ENCODE results near the gene VWA8. TPM values are rescaled to one million over a fixed set of nuclear protein-coding genes. Genes with fewer than 3 reads are reported as not detected.
"Not testable (repeated sequence)": the region's sequence is repeated elsewhere in the genome, so short reads cannot be mapped to it uniquely, and the experiment has no call there.

VWA8 gene
- total RNA-seq, 1 donor from 2014 or later = 21.4 TPM

DNA sequence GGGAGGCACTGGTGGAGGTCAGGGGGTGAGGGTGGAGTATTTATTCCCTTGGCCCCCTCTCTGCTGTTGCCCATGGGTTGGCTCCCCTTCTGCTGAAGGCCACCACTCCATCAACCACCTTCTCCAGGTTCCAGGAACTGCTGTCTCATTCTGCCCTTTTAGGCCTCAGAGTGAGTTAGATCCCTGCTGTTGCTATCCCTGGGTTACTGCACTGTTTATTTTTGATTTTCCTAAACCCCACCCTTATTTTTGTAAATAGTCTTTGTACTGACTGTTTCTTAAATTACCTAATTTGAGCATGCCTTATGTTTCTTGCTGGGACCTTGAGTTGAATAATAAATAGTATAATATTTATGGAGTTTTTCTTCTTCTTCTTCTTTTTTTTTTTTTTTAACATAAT, 370.8 kb downstream of the VWA8 start:
- intact Hi-C loops (cut with DNase I) = no loop called here
- ATAC-seq (peak; percentile 34), DNase-seq (ENCODE audit: low spot score) (no peak)

DNA sequence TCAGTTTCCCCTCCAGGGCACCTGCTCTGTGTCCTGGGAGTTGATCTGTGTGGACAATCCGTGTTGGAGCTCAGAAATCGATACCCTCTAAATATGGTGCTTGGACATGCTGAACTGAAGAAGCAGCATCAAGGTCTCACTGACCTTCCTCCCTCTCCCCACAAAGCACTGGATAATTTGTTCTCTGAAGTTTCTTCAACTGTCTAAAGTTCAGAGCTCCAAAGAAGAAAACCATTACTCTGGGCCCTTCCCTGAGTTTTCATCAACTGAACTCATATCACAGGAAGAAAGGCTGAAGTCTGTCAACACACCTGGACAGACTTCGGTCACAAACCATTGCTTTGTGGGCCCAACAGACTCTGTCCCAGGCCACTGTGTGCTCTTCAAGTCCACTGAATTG, 371.5 kb downstream of the VWA8 start:
- DNase-seq (ENCODE audit: low spot score) (no peak), ATAC-seq (no peak)
- intact Hi-C loops (cut with DNase I) = no loop called here

- intact Hi-C loops (cut with DNase I) = no loop called here
Observed at GRCh38 chr13:41588899-41589298, 372.0 kb downstream of the VWA8 start.

GRCh38 chr13:41588448-41588847, 372.5 kb downstream of the VWA8 start:
- ATAC-seq (no peak), DNase-seq (ENCODE audit: low spot score) (no peak)
- intact Hi-C loops (cut with DNase I) = no loop called here

More at GRCh38 chr13:41588899-41589298, 372.0 kb downstream of the VWA8 start:
- DNase-seq (ENCODE audit: low spot score) = no peak
- no peak for ATAC-seq

GRCh38 chr13:41587490-41587889, 373.4 kb downstream of the VWA8 start:
- intact Hi-C loops (cut with DNase I) = no loop called here
- no peak for ATAC-seq

DNA sequence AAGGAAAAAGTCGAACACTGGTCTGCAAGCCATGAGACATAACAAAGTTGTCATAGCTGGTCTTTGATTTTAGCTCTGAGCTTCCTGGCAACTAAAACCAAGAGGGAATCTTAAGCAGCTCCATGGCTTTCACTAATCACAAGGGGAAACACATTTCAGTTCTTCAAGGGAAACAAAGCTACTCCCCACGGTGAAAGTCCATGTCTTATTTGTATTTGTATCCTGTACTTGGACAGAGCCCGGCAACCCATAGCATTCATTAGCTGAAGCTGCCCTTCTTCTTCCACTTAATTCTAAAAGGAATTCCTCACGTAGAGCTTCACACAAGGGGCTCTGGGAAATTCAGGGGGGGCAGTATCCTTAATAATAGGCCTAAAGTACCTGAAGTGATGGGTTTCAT, 374.7 kb downstream of the VWA8 start:
- intact Hi-C loops (cut with DNase I) = no loop called here
- ATAC-seq = no peak
- no peak for DNase-seq (ENCODE audit: low spot score)

More at GRCh38 chr13:41587490-41587889, 373.4 kb downstream of the VWA8 start:
- DNase-seq (ENCODE audit: low spot score) = no peak

- intact Hi-C loops (cut with DNase I) = no loop called here
- DNase-seq (ENCODE audit: low spot score) (peak; percentile 70), ATAC-seq (peak; percentile 90)
Observed at GRCh38 chr13:41582027-41582463, 378.9 kb downstream of the VWA8 start.

- intact Hi-C loops (cut with DNase I) = no loop called here
- ATAC-seq (no peak), DNase-seq (ENCODE audit: low spot score) (no peak)
Observed at GRCh38 chr13:41580345-41580744, 380.6 kb downstream of the VWA8 start.

GRCh38 chr13:41579881-41580280, 381.0 kb downstream of the VWA8 start:
- ATAC-seq (no peak), DNase-seq (ENCODE audit: low spot score) (no peak)
- intact Hi-C loops (cut with DNase I) = no loop called here

DNA sequence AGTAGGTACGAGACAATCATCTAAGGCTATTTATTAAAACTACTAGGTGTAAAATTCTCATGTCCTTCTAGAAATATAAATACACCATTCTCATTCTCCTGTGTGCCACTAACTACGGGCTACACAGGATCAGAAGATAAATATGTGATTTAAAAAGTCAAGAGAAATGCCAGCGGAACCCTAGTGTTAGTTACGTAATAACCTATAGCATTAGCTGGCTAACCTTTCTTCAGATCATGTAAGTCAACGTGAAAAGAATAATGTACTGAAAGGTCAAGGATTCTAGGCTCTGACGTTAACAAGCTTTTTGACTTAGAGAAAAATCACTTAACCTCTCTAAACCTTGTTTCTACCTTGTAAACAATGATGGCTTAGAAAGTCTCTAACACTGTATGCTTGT, 381.7 kb downstream of the VWA8 start:
- intact Hi-C loops (cut with DNase I) = no loop called here
- ATAC-seq = no peak
- DNase-seq (ENCODE audit: low spot score) = no peak

GRCh38 chr13:41578371-41578770, 382.5 kb downstream of the VWA8 start:
- DNase-seq (ENCODE audit: low spot score) = no peak
- intact Hi-C loops (cut with DNase I) = no loop called here
- ATAC-seq = no peak

GRCh38 chr13:41577436-41577835, 383.5 kb downstream of the VWA8 start:
- DNase-seq (ENCODE audit: low spot score) (peak; percentile 63), ATAC-seq (peak; percentile 92)
- intact Hi-C loops (cut with DNase I) = no loop called here

- DNase-seq (ENCODE audit: low spot score); intact Hi-C loops (cut with DNase I); ATAC-seq: not testable (repeated sequence)
Observed at GRCh38 chr13:41573640-41574039, 387.3 kb downstream of the VWA8 start.

- DNase-seq (ENCODE audit: low spot score); ATAC-seq; intact Hi-C loops (cut with DNase I): not testable (repeated sequence)
Observed at GRCh38 chr13:41571817-41572340, 389.0 kb downstream of the VWA8 start.

- intact Hi-C loops (cut with DNase I) = no loop called here
- DNase-seq (ENCODE audit: low spot score) = no peak
- ATAC-seq = peak; percentile 62
Observed at GRCh38 chr13:41568972-41569351, 391.9 kb downstream of the VWA8 start.

- DNase-seq (ENCODE audit: low spot score) = no peak
- intact Hi-C loops (cut with DNase I) = no loop called here
- peak; percentile 70 for ATAC-seq
Observed at GRCh38 chr13:41568143-41568971, 392.6 kb downstream of the VWA8 start.

DNA sequence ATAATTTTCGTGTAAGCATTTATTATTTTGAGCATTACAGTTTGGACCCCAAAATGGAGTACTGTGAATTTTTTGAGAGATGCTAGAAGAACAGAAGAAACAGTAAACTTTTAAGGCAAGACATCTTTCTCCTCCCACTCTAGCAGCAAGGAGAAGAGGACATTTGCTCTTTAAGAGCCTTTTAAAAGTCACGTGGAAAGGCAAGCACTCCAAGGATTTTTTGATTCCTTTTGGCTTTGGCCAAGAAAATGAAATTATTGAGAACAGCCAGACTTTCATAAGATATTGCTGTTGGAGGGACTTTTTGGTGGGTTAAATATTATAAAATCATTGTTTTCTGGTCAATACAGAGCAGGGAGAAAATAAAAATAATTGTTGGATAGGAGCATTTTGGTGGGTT, 393.5 kb downstream of the VWA8 start:
- DNase-seq (ENCODE audit: low spot score) (no peak), ATAC-seq (no peak)
- intact Hi-C loops (cut with DNase I) = no loop called here

DNA sequence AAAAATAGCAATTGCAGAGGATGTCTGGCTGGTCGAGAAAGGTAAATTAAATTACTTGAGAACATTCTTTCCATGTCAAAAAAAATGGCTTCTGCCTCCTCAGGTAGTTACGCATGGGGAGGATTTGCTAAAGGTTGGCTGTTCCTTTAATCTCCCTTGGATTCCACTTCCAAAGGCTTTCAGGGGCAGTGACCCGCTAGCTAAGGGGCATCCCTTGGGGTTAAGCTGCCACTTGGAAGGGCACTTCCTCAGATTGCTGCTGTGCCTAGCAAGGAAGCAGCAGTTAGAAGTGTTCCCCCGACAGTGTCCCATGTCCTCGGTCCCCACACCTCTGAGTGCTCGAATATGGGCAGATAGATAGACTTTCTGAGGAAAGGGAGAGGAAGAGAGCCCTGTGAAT, 395.1 kb downstream of the VWA8 start:
- intact Hi-C loops (cut with DNase I) = no loop called here
- ATAC-seq = no peak
- no peak for DNase-seq (ENCODE audit: low spot score)

DNA sequence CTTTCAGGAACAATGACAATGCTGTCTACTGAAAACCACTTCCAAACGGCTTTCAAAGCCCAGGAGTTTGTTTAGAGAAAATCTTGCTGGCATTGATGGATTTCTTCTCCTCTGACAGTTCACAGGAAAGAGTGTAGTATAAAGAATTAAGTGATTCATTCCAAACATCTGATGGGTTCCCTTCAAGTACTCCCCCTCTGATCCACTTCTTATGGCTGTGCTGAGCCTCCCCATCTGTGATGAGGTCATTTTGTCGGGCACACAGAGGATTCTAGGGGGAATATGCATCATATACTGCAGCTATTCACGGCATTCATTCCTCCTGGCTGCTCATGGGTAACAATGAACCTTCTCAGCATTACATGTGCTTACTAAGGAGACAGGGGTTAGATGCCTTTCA, 395.7 kb downstream of the VWA8 start:
- DNase-seq (ENCODE audit: low spot score) (no peak), ATAC-seq (no peak)
- intact Hi-C loops (cut with DNase I) = no loop called here

DNA sequence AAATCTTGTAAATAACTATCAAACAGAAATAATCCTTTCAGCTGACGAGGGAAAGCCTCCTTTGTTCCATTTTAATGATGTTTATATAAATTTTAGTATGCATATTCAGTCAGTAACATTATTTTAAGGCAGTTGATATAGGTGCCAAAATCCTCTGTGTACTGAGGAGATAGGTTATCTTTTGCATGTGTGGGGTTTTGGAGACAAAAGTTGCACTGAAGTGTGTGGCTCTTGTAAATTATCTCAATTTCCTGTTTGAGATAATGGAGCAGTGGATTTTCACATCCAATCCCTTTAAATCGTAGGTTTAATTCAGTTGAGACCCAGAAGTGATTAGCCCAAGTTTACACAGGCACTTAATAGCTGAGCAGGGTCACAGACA, 396.9 kb downstream of the VWA8 start:
- intact Hi-C loops (cut with DNase I) = no loop called here
- no peak for ATAC-seq
- DNase-seq (ENCODE audit: low spot score) = no peak
